A673 (cell line): ENCODE data around the gene RPS16.

Experiments
- EZH2 ChIP-seq: fragments of 200-600 bp; sonication (generic); IDR thresholded peaks from 2 replicates; pipeline ENCODE4 v1.6.1; 2017; ENCODE audit warnings: borderline replicate concordance, low read depth, mild to moderate bottlenecking, mixed read lengths, antibody characterized with exemption, low read length; ENCODE audit not compliant: poor library complexity, severe bottlenecking
- TF ChIP-seq, protein P1 (sequence below): fragments of 300-800, 200-600 bp; sonication (generic); conservative IDR thresholded peaks from 2 replicates; pipeline ENCODE4 v1.5.1; 2017; ENCODE audit warnings: low read depth, mild to moderate bottlenecking, antibody characterized with exemption, low read length, moderate library complexity, mixed read lengths

DNA sequence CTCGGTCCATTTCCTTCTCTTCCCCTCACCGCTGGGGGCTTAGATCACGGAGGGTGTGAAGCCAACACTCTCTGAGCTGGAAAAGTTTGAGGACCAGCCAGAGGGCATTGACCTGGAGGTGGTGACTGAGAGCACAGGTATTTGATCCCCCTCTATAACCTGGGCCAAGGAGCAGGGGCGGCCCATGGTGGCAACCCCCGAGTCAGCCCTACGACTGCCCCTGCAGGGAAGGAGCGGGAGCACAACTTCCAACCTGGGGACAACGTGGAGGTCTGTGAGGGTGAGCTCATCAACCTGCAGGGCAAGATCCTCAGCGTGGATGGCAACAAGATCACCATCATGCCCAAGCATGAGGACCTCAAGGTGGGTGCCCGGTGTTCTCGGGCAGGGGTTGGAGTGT, 33.3 kb upstream of the RPS16 start:
- TF ChIP-seq, protein P1, sequence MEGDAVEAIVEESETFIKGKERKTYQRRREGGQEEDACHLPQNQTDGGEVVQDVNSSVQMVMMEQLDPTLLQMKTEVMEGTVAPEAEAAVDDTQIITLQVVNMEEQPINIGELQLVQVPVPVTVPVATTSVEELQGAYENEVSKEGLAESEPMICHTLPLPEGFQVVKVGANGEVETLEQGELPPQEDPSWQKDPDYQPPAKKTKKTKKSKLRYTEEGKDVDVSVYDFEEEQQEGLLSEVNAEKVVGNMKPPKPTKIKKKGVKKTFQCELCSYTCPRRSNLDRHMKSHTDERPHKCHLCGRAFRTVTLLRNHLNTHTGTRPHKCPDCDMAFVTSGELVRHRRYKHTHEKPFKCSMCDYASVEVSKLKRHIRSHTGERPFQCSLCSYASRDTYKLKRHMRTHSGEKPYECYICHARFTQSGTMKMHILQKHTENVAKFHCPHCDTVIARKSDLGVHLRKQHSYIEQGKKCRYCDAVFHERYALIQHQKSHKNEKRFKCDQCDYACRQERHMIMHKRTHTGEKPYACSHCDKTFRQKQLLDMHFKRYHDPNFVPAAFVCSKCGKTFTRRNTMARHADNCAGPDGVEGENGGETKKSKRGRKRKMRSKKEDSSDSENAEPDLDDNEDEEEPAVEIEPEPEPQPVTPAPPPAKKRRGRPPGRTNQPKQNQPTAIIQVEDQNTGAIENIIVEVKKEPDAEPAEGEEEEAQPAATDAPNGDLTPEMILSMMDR = no peak
- TF ChIP-seq EZH2 = no peak
